T-helper 2 cell treated with Interferon-gamma antibody and Interleukin-4, amounts not matched to agents 5 μg/mL and 100 μg/mL, for 36 hours (primary cell): Measurements from ENCODE around the gene SIRT7.

Experiments used
- DNase-seq: peaks from one replicate; pipeline ENCODE4 v3.0.0; 2021; ENCODE audit warnings: low spot score
- H3K27ac Mint-ChIP-seq: one replicate; pipeline ENCODE4 v1.8.0; 2021; ENCODE audit warnings: mild to moderate bottlenecking, mixed read lengths
- H3K27me3 Mint-ChIP-seq: one replicate; pipeline ENCODE4 v1.8.0; 2021; ENCODE audit warnings: low read depth, mixed read lengths
- H3K36me3 Mint-ChIP-seq: one replicate; pipeline ENCODE4 v1.8.0; 2021; ENCODE audit warnings: low read depth, mixed read lengths
- H3K4me1 Mint-ChIP-seq: one replicate; pipeline ENCODE4 v1.8.0; 2021; ENCODE audit warnings: low read depth, mixed read lengths
- H3K4me3 Mint-ChIP-seq: one replicate; pipeline ENCODE4 v1.8.0; 2022; ENCODE audit warnings: mild to moderate bottlenecking, moderate library complexity, mixed read lengths
- H3K9me3 Mint-ChIP-seq: one replicate; pipeline ENCODE4 v1.8.0; 2021; ENCODE audit warnings: mixed read lengths

The SIRT7 gene

DNA sequence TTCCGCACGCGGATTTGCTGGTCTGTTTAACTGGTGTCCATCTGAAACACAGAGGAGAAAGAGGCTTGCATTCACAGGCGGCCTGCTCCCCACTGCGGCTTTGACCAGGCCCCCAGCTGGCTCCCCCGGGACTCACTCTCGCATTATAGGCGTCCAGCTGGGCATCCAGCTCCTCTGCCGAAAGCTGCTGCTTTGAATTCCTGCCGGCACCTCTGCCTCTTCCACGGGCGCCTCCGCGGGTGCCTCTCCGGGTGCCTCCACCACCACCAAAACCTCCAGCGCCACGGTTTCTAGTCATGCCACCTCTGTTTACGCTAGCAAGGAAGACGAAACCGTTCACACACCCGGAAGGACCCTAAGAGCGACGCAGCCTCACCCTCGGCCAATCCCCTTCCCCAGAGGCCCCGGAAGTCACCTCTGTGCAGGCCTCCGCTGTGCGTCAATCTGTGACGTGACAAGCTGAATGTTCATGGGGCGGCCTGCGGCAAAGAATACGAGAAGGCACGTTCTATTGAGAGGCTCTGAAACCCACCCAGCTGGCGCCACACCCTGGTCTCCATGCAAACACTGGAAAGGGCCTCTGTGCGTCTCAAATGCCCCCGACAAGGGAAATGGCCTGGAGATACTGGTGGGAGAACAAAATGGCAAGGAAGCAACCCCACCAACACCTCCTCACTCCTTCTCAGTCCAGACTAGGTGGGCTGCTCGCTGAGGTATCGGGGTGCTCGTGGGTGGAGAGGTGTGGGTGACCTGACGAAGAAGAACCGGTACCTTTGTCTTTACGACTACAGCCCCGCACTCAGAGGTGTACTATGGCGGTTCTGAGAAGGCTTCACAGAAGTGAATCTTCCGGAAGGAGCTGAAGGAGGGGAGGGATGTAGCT is 29.6 kb downstream of the SIRT7 start:
- no peaks in the 10 kb centered on the region for H3K9me3 Mint-ChIP-seq
- H3K4me1 Mint-ChIP-seq: peaks cover 5% of the 10 kb centered on the region
- H3K4me3 Mint-ChIP-seq: peak overlapping the region; percentile 62
- H3K27ac Mint-ChIP-seq: peak overlapping the region; percentile 79
- peaks cover 56% of the 10 kb centered on the region for H3K36me3 Mint-ChIP-seq
- no peaks in the 10 kb centered on the region for H3K27me3 Mint-ChIP-seq
- DNase-seq: no peak

DNA sequence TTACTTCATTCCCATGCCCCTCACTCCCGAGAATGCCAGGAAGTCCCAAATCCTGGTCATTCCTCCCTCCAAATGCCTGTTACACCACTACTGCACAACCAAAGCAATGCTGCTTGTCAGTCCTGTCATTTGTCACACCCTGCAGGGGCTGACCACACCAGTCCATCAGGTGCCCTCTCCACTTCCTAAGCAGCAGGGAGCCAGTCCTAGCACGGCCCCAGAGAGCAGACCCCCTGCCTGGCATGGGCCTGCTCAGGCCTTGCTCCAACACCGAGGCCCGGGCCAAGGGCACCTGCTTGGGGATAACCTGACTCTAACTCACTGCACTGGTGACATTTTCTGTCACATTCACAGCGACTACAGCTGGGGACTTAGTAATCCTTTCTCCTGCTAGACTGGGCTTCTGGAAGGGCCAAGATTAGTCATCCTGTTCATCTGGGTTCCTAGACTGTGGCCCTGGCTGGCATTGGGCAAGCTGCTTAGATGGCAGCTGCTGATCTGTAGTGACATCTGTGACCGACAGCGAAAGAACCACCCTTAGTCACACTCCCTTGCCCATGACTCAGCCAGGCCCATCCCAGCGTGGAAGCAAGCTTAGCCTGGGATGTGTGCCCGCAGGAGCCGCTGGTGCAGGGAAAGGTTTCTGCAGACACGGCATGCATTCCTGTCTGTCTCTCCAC is 32.0 kb downstream of the SIRT7 start:
- H3K36me3 Mint-ChIP-seq: peaks cover 61% of the 10 kb centered on the region
- no peak overlapping the region for H3K4me3 Mint-ChIP-seq
- no peak overlapping the region for H3K27ac Mint-ChIP-seq
- no peak for DNase-seq
- H3K4me1 Mint-ChIP-seq: peaks cover 4% of the 10 kb centered on the region
- H3K27me3 Mint-ChIP-seq: no peaks in the 10 kb centered on the region
- H3K9me3 Mint-ChIP-seq: no peaks in the 10 kb centered on the region

DNA sequence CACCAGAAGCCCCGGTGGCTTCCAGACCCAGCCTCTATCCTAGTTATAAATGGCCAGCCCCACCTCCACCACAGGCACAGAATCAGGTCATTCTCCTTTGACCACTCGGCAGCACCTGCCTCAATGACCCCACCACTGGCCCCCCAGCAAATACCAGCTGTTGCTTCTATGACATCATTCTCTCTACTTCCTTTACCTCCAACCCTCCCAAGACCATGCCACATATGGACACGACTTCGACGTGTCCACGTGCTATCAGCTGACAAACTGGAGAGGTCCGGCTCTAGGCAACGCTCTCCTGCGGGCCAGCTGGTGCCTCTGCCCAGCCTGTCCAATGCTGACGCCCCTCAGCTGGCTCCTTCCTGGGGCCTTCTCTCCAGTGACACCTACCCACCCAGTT is 32.5 kb downstream of the SIRT7 start:
- H3K4me1 Mint-ChIP-seq: peaks cover 4% of the 10 kb centered on the region
- DNase-seq: no peak
- H3K27me3 Mint-ChIP-seq: no peaks in the 10 kb centered on the region
- no peak overlapping the region for H3K27ac Mint-ChIP-seq
- H3K4me3 Mint-ChIP-seq: no peak overlapping the region
- no peaks in the 10 kb centered on the region for H3K9me3 Mint-ChIP-seq
- peaks cover 59% of the 10 kb centered on the region for H3K36me3 Mint-ChIP-seq

DNA sequence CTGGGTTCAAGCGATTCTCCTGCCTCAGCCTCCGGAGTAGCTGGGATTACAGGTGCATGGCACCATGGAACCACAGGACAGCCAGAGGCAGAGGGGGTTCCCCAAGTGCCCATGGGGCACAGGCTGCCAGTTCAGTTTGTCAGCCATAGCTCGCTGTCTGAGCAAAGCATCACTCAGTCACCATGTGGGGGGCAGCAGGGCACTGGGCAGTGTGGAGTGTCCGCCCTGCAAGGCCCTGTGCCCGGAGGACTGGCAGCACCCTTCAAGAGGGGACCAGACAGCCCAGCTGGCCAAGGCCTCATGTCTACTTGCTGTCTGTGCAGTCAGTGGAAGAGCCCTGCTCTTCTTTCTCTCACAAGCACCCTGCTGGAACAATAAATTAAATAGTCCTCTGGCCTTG is 33.0 kb downstream of the SIRT7 start:
- no peaks in the 10 kb centered on the region for H3K27me3 Mint-ChIP-seq
- DNase-seq: no peak
- peaks cover 4% of the 10 kb centered on the region for H3K4me1 Mint-ChIP-seq
- H3K4me3 Mint-ChIP-seq: no peak overlapping the region
- H3K27ac Mint-ChIP-seq: no peak overlapping the region
- peaks cover 54% of the 10 kb centered on the region for H3K36me3 Mint-ChIP-seq
- no peaks in the 10 kb centered on the region for H3K9me3 Mint-ChIP-seq

DNA sequence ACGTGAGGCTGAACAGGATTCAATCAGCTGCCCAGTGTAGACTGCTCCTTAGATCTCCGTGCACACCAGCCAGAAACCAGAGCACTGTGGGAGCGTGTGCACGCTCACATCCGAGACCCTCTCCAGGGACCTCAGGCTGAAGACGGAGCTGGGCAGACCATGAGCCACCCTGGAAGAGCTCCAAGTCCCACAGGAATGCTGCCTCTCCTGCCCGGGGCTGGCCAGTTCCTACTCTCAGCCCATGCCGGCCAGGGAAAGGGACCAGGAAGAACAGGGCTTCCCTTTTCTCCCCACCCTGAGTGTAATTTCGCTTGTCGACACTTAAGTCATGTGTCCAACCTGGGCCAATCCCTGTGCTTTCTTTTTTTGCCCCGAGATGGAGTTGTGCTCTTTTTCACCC is 33.5 kb downstream of the SIRT7 start:
- Mint-ChIP-seq H3K27ac (no peak overlapping the region), H3K4me1 (peaks cover 4% of the 10 kb centered on the region), H3K36me3 (peaks cover 56% of the 10 kb centered on the region)

DNA sequence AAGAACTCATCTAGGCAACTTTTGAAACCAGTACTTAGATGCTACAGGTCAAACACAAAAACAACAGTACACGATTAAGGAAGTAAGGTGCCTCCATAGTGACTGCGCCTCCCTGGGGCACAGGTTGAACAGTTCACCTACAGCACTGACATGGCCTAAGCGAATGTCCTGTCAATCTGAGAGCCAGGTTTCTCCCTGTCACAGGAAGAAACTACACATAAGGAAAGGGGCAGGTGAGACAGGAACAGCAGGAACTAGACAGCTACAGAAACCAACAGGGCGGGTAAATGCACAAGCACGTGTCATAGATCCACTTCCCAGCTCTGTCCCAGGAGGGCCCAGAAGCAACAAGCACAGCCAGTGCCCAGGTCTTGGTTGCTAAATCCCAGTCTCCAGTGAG is 38.9 kb downstream of the SIRT7 start:
- peaks cover 33% of the 10 kb centered on the region for H3K36me3 Mint-ChIP-seq
- H3K4me1 Mint-ChIP-seq: peaks cover 2% of the 10 kb centered on the region
- H3K4me3 Mint-ChIP-seq: no peak overlapping the region
- no peaks in the 10 kb centered on the region for H3K27me3 Mint-ChIP-seq
- no peak overlapping the region for H3K27ac Mint-ChIP-seq
- H3K9me3 Mint-ChIP-seq: no peaks in the 10 kb centered on the region
- DNase-seq: no peak

More for the DNA sequence above, 33.5 kb downstream of the SIRT7 start:
- no peak overlapping the region for H3K4me3 Mint-ChIP-seq
- no peaks in the 10 kb centered on the region for H3K9me3 Mint-ChIP-seq
- H3K27me3 Mint-ChIP-seq: no peaks in the 10 kb centered on the region
- no peak for DNase-seq

DNA sequence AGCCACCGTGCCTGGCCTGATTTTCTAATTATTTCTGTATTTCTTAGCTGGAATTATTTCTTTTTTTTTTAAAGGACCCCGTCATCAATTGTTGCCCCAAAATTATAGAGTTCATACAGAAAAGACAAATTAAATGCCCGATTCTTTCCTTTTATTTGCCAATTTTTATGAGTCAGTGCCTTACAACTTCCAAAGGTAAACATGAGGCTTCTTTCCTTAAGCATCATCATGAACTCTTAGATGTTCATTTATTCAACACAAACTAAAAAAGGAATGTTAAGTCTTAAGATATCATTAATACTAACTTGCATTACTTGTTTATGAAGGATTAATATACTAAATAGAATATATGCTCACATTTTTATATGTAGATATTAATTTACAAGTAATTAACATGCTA is 39.7 kb downstream of the SIRT7 start:
- H3K27ac Mint-ChIP-seq: no peak overlapping the region
- no peaks in the 10 kb centered on the region for H3K27me3 Mint-ChIP-seq
- peaks cover 2% of the 10 kb centered on the region for H3K4me1 Mint-ChIP-seq
- no peaks in the 10 kb centered on the region for H3K9me3 Mint-ChIP-seq
- no peak for DNase-seq
- no peak overlapping the region for H3K4me3 Mint-ChIP-seq
- peaks cover 33% of the 10 kb centered on the region for H3K36me3 Mint-ChIP-seq

DNA sequence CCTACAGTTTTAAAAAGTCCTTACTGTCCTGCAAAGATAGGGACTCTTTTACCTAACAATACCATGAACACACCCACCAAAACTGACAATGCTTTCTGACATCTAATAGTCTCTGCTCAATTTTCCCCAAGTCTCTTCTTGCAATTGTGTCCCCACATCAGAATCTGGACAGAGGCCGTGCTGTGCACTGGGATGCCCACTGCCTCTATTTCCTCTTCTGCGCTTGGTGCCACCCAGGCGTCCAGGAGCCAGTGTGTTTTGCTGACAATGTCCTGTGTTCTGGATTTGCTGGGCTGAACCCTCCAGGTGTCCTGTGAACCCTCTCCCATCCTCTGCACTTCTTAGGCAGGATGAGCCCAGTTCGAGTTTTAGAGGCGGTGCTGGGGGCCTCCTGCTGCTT is 40.4 kb downstream of the SIRT7 start:
- Mint-ChIP-seq H3K27ac (no peak overlapping the region), H3K36me3 (peaks cover 37% of the 10 kb centered on the region), H3K27me3 (no peaks in the 10 kb centered on the region)

DNA sequence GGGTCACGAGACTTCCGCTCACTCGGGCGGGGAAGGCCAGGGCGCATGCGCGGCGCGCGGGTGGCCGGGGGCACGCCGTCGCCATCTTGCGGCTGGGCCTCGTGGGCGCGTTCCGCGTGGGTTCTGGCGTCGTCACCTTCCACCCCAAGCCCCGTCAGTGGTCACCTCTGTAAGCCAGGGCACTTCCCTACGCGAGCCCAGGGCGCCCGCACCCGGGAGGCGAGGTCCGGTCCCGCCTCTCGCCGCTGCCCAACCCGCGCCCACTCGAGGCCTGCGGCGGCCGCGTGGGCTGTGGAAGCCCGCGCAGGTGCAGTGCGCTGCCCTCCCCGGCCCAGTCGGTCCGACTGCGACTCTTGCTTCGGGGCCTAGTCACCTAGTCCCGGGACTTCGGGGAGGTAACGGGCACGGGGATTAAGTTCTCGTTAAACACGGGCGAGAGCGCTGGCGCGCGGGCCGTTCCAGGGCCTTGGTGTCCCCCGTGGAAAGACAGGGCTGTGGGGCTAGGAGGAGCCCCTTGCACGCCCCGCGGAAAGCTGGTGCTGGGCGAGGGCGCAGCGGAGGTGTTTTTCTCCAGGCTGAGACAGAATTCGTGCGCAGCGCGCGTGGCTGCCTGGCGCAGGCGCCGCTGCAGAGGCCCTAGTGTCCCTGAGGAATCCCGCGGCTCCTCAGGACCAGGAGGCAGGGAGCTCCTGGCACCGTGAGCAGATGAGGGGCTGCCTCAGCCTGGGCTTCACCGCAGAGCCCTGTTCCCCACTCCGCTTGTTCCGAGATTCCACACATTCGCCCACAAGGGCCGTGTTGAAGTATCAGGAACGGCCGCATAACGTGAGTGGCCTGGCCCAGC is 46.4 kb downstream of the SIRT7 start:
- peak; percentile 95 for DNase-seq
- H3K27ac Mint-ChIP-seq: peak overlapping the region; percentile 96
- H3K9me3 Mint-ChIP-seq: no peaks in the 10 kb centered on the region
- H3K4me1 Mint-ChIP-seq: peaks cover 11% of the 10 kb centered on the region
- H3K4me3 Mint-ChIP-seq: peak overlapping the region; percentile 83
- peaks cover 30% of the 10 kb centered on the region for H3K36me3 Mint-ChIP-seq
- no peaks in the 10 kb centered on the region for H3K27me3 Mint-ChIP-seq

More for the DNA sequence above, 40.4 kb downstream of the SIRT7 start:
- no peaks in the 10 kb centered on the region for H3K9me3 Mint-ChIP-seq
- H3K4me1 Mint-ChIP-seq: peaks cover 7% of the 10 kb centered on the region
- DNase-seq: no peak
- no peak overlapping the region for H3K4me3 Mint-ChIP-seq

DNA sequence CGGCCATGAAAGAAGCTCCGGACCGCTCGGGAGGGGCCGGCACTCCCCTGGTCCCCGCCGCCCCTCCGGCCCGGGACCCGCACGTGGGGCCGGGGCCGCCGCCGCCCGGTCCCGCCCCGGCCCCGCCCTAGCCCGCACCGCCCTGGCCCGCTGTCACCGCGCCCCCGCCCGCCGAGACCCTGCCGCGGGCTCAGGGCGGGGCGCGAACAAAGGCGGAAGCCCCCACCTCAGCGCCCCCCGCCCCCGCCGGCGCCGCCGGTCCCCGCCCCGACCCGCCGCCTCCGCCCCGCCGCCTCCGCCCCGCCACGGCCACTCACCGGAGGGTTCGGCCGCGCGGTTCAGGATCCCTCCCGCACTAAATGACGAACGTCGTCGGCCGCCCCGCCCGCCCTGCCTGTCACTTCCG is 47.0 kb downstream of the SIRT7 start, which contains the start of gene ARHGDIA:
ARHGDIA (minus strand) TSS at position 357 of the 406 bp plus-strand sequence. CDS start 1,407 bp downstream, outside the sequence.
- no peak for DNase-seq
- Mint-ChIP-seq H3K27ac (peak within 1 kb of the TSS; percentile 96), H3K4me3 (peak within 1 kb of the TSS; percentile 90), H3K27me3 (no peaks in the 10 kb centered on the region), H3K36me3 (peaks cover 30% of the 10 kb centered on the region), H3K9me3 (no peaks in the 10 kb centered on the region), H3K4me1 (peaks cover 11% of the 10 kb centered on the region)

DNA sequence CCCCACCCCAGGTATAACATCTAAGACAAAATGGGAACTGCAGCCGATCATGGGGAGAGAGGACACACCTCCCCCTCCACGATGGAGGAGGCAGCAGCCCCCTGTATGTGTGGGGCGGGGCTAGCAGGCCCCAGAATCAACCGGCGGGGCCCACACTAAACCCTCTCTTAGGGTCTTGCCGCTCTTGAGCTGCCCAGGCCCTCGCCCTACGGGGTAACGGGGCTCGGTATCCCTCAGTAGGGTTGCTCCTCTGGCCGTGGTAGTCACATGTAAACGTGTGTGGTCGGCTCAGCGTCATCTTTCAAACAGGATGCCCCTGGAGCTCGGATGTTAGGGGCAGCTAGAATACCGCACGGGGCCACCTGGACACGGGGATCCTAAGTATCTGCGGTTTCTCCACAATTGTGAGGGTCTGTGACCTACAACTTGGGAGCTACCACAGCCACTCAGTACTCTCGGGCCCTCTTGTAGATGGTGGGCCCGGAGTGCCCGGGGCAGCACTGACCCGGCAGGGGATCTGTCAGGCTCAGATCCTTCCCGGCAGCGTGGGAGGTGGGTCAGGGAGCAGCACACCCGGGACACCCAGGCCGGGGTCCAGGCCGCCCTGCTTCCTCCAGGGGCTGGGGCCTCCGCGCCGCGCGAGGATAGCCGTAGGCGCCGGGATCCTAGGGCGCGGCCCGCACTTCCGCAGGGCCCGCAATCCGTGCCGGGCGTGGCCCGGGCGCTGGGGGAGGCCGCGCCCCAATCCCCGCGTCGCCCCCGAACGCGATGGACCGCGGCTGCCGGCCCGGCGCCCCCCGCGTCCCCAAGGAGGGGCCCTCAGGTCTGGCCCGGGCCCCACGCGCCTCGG is 47.6 kb downstream of the SIRT7 start:
- Mint-ChIP-seq H3K36me3 (peaks cover 30% of the 10 kb centered on the region), H3K9me3 (no peaks in the 10 kb centered on the region), H3K27ac (peak overlapping the region; percentile 91), H3K27me3 (no peaks in the 10 kb centered on the region), H3K4me1 (peaks cover 13% of the 10 kb centered on the region), H3K4me3 (peak overlapping the region; percentile 90)
- peak; percentile 47 for DNase-seq

DNA sequence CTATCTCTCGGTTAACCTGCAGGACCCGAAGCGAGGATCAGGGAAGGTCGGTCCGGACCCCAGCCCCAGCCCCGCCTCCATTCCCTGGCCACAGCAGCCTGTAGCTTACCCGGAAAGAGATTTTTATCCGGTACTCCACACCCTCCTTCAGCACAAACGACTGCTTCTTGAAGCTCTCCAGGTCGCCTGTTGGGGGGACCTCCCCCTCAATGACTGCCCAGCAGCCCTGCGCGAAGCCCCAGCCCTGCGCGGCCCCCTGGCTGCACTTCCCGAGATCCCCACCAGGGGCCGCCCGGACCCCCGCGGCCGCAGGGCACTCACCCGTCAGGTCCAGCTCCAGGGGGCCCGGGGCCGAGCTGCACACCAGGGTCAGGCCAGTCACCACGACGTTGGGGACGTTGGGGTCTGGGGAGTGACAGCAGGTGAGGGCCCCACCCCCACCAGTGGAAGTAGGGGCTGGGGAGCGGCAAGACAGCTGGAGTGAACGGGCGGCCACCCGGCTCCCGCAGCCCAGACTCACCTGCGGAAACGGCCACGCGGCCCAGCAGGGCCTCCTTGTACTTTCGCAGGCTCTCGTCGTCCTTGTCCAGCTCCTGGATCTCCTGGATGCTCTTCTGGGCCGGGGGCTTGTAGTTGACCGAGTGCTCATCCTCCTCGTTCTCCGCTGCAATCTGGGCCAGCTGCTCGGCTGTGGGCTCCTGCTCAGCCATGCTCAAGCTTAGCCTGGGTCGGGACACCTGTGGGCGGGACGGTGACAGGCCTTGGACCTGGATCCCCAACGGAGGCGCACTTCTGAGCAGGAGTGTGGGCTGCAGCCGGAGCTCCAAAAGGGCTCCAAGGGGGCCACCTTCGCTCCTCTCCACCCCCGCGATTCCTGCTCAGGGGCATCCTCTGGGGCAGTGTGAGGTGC is 48.5 kb downstream of the SIRT7 start:
- Mint-ChIP-seq H3K9me3 (no peaks in the 10 kb centered on the region), H3K4me1 (peaks cover 14% of the 10 kb centered on the region), H3K27me3 (no peaks in the 10 kb centered on the region), H3K36me3 (peaks cover 34% of the 10 kb centered on the region), H3K27ac (peak overlapping the region; percentile 91), H3K4me3 (peak overlapping the region; percentile 90)
- DNase-seq: no peak
